ENCODE measurements around the gene MAPK7. TPM values are rescaled to one million over a fixed set of nuclear protein-coding genes. Genes with fewer than 3 reads are reported as not detected.
A peak's percentile ranks its signal among the peaks of the same experiment; 100 is the strongest.

The MAPK7 gene
- total RNA-seq, 2 donors from 2014 or later, result 22.3 to 43.1 TPM

- DNase-seq (ENCODE audit: low spot score), result no peak
- no peaks in the 10 kb centered on the region for H3K4me1 ChIP-seq (replicated peaks)
- no peak overlapping the region for H3K27ac ChIP-seq
- no peaks in the 10 kb centered on the region for H3K9me3 ChIP-seq
- intact Hi-C loops (cut with DNase I), result no loop called here
- H3K4me3 ChIP-seq, result no peak overlapping the region
- H3K36me3 ChIP-seq, result no peaks in the 10 kb centered on the region
- WGBS, result 94% methylated on average over 5 of the region's 5 CpGs
- TF ChIP-seq POLR2A (IDR thresholded peaks at IDR 0.05) (no peak), CTCF (IDR thresholded peaks at IDR 0.05) (no peak), POLR2AphosphoS5 (IDR thresholded peaks at IDR 0.05) (no peak)
- H3K27me3 ChIP-seq (replicated peaks; ENCODE audit: insufficient read depth), result no peaks in the 10 kb centered on the region
Observed at GRCh38 chr17:19426631-19427030, 48.3 kb downstream of the MAPK7 start.

DNA sequence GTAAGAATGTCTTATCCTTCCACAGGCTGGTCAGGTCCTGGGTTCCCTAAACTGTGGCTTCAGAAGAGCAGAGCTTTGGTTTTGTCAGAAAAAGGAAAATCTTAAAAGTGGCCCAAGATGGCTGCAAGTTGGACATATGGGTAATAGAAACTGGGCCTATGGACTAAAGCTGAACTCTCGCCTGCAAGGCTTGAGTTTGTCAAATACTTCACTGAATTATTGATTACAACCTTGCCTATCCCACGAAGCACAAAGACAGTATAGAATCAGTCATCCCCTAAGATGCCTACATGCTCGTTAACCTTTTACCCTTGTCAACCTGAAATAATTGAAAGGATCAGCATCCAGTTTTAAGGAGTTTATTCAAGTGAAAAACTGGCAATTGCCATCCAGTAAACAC, 53.4 kb downstream of the MAPK7 start:
- Histone ChIP-seq H3K27ac (no peak overlapping the region), H3K4me3 (no peak overlapping the region), H3K27me3 (replicated peaks; ENCODE audit: insufficient read depth) (no peaks in the 10 kb centered on the region), H3K4me1 (replicated peaks) (no peaks in the 10 kb centered on the region), H3K36me3 (no peaks in the 10 kb centered on the region), H3K9me3 (no peaks in the 10 kb centered on the region)
- no peak for DNase-seq (ENCODE audit: low spot score)
- WGBS, result 85% methylated on average over 3 of the region's 3 CpGs
- intact Hi-C loops (cut with DNase I), result no loop called here
- TF ChIP-seq POLR2A (IDR thresholded peaks at IDR 0.05), result no peak
- no peak for TF ChIP-seq CTCF (IDR thresholded peaks at IDR 0.05)
- TF ChIP-seq POLR2AphosphoS5 (IDR thresholded peaks at IDR 0.05), result no peak

MicroRNA genes within 50 kb of the gene (microRNA counts, 767-probe panel; counts per million panel counts)
- microRNA hsa-miR-1180, result 3,296 to 3,311 counts per million in 2 donors

Small RNAs within 50 kb of the gene (microRNA-seq; reads per million reads assigned to microRNA genes)
- 680 reads per million, percentile 87 among the genes with 10 or more reads in this experiment for gene MIR1180

Small RNAs within 50 kb of the gene (small RNA-seq; reads per million reads assigned to genes)
- gene MIR1180, result 6.3 to 8.5 reads per million in 2 donors
- gene RF00537, result 0 reads per million in 2 donors

Other genes with a start within 250 kb of the MAPK7 start
- gene EPN2, start 141.1 kb upstream of the MAPK7 start, total RNA-seq, result 10 to 100 TPM; 28.8 to 67.7 TPM
- 10 to 100 TPM; 15.7 to 28.8 TPM for gene B9D1, start 15.8 kb upstream of the MAPK7 start, total RNA-seq
- gene MFAP4, start 8.7 kb downstream of the MAPK7 start, total RNA-seq, result 100 to 1,000 TPM in 1 of 2 donors, 10 to 100 TPM in 1; 56.1 to 146 TPM
- gene RNF112, start 32.7 kb downstream of the MAPK7 start, total RNA-seq, result 1 to 10 TPM; 2.3 to 6.6 TPM
- 10 to 100 TPM in 1 of 2 donors, 1 to 10 TPM in 1; 4.5 to 20.0 TPM for gene SLC47A1, start 155.4 kb downstream of the MAPK7 start, total RNA-seq

Measured in prostate gland (tissue), 2 donors.